GM21825 (cell line): ENCODE data around the gene CHP1.
"Not testable (repeated sequence)": the region's sequence is repeated elsewhere in the genome, so short reads cannot be mapped to it uniquely, and the experiment has no call there.

Source experiments
- ATAC-seq: cut with Tn5 transposase; IDR thresholded peaks from one replicate; pipeline ENCODE4 v1.9.1; 2021; ENCODE audit warnings: mild to moderate bottlenecking, moderate library complexity; ENCODE audit not compliant: unreplicated experiment

The CHP1 gene

DNA sequence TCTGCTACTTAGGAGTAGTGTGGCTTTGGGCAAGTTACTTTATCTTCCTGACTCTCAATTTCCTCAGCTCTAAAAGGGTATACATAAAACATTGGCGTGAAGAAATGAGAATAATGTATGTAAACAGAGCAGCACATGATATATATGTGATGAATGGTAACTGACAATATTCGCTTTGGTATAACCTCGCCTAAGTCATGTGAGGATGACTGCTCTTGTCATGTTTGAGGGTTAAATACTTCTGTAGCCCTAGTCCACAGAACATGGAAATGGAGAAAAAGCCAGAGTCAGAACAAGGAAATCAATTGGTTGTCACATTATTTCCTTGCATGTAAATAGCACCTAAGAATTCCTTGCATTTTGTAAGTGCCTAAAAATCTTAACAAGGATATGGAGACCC lies 25.0 kb downstream of the CHP1 start:
- no peak for ATAC-seq

DNA sequence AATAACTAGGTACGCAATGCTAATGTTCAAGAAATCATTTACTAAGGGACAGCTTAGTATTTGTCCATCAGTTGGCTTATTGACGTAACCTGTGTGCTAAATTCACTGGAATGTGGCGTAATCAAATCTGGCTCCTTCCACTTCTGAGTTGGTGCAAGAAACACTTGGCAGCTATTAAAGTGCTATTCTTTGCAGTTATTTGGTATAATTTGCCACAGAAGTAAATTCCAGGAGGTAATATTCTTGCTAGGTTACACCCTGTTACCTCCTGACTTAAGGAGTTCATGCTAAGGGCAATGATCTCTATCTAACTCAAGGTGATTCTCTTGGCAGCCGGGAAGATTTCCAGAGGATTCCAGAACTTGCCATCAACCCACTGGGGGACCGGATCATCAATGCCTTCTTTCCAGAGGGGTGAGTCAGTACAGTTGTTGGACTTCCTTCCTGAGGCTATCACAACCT lies 25.5 kb downstream of the CHP1 start:
- no peak for ATAC-seq

DNA sequence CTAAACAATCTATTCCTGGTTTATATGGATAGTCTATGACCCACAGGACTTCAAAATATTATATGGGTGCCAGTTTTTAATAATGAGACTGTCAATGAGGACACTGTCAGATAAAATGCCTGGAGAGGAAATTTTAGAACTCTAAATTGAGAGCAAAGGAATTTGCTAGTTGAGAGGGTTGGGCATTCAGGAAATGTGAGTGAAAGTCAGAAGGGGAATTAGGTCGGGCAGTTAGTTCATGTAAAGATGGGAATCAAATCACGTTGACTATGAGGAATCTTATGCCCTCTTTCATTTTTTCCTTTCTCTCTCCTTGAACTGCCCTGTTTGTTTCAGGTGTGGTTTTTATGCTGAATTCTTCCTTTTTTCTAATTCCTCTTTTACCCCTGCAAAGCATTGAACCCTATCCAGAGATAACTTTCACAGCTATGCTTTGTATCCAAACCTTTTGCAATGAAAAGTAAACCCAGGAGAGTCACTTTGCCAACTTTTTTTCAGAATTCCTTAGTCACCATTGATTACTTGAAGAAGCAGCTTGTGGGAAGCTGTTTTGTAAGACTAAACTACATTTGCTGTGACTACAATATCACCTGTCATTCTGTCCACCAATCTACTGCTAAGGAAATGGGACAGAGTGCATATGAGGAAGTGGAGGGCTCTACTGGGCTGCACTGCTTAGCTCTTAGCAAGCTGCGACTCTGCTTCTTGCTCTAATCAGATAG lies 27.8 kb downstream of the CHP1 start:
- ATAC-seq = no peak

DNA sequence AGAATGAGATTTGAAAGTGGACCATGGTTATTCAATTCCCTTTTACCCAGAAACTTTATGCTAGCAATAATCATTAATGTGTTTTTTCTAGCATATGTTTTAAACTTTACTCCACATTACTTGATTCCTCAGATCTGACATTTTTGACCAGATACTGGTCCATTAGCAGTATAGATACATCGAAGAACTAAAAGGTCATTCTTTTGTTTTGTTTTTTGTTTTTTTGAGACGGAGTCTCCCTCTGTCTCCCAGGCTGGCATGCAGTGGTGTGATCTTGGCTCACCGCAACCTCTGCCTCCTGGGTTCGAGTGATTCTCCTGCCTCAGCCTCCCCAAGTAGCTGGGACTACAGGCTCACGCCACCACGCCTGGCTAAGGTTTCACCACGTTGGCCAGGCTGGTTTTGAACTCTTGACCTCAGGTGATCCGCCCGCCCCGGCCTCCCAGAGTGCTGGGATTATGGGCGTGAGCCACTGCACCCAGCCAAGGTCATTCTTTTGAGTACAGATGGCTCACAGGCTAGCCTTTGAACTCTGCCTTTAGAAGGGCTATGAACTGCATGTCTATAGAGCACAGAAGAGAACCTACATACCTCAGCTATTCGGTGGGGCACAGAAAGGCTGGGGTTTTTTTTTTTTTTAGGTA lies 28.6 kb downstream of the CHP1 start:
- no peak for ATAC-seq

DNA sequence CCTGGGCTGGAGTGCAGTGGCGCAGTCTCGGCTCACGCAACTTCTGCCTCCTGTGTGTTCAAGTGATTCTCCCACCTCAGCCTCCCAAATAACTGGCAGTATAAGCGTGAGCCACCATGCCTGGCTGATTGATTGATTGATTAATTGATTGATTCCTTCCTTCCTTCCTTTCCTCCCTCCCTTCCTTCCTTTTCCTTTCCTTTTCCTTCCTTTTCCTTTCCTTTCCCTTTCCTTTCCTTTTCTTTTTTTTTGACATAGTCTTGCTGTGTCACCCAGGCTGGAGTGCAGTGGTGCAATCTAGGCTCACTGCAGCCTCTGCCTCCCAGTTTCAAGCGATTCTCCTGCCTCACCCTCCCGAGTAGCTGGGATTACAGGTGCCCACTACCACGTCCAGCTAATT lies 29.9 kb downstream of the CHP1 start:
- not testable (repeated sequence) for ATAC-seq

DNA sequence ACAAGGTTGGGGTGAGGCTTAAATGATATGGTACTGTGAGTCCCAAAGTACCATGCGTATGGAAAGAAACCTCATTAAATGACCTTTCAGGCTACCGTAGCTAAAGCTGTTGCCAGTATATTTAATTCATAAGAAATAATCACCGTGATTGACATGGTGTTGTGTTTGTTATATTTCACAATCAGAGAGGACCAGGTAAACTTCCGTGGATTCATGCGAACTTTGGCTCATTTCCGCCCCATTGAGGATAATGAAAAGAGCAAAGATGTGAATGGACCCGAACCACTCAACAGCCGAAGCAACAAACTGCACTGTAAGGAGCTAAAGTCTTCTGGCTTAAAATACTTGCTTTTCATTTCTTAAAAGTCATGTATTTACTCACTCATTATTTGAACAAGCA lies 31.5 kb downstream of the CHP1 start:
- no peak for ATAC-seq

DNA sequence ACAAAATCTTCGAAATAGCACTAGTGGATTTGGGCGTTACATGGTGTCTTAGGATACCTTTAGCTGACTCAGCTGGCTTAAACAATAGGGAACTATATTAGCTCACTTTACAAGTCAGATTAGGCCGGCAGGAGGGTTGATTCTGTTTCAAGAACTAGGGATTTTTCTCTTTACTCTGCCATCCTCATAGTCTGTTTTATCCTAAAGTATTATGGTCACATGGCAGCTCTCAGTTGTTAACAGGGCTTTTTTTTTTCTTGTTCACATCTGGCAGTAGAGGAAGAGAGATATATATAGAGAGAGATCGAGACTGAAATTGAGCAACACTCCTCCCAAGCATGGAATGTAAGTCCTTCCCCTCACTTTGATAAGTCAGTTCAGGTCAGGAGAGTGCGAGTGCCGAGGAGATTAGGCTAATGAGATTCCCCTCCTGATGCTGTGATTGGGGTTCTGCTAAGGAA lies 32.9 kb downstream of the CHP1 start:
- ATAC-seq = no peak

DNA sequence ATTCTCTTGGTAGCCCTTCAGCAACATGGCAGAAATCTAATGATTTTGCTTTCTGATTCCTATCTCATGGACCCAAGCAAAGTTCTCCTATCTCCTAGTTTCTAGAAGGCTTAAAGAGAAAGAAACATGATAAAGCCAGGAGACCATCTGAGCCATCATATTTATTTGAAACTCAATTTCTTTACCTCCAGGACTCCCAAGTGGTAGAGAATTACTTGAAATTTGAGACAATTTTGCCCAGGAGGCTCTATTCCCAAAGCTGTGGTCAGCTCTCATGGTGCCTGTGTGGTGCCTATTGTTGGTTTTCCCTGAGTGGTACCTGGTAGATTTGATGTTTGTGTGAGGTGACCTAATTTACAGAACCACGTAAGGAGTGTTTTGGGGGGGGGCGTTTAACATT lies 38.8 kb downstream of the CHP1 start:
- ATAC-seq = no peak

DNA sequence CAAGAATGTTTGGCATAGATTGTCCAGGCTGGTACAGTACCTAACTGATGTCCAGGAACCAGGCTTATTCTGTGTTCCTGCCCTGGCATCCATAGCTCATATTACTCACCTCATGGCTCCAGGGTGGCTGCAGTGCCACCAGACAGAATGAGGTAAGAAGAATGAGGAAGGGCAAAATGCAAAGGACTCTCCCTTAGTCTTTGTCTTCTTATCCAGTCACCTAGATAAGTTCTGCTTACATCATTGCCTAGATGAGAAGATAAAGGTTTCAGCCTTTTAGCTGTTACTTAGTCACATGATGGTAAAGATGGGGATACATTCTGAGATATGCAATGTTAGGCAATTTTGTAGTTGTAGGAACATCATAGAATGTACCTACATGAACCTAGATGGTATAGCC lies 45.8 kb downstream of the CHP1 start:
- ATAC-seq = no peak

DNA sequence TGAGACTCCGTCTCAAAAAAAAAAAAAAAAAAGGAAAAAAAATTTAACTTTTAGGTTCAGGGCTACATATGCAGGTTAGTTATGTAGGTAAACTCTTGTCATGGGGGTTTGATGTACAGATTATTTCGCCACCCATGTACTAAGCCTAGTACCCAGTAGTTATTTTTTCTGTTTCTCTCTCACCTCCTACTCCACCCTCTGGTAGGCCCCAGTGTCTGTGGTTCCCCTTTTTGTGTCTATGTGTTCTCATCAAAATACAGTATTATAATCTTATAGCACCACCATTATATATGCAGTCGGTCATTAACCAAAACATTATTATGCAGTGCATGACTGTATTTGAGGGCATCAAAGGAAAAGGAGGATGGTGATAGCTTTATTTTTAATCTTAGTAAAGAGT lies 47.3 kb downstream of the CHP1 start:
- ATAC-seq = no peak

DNA sequence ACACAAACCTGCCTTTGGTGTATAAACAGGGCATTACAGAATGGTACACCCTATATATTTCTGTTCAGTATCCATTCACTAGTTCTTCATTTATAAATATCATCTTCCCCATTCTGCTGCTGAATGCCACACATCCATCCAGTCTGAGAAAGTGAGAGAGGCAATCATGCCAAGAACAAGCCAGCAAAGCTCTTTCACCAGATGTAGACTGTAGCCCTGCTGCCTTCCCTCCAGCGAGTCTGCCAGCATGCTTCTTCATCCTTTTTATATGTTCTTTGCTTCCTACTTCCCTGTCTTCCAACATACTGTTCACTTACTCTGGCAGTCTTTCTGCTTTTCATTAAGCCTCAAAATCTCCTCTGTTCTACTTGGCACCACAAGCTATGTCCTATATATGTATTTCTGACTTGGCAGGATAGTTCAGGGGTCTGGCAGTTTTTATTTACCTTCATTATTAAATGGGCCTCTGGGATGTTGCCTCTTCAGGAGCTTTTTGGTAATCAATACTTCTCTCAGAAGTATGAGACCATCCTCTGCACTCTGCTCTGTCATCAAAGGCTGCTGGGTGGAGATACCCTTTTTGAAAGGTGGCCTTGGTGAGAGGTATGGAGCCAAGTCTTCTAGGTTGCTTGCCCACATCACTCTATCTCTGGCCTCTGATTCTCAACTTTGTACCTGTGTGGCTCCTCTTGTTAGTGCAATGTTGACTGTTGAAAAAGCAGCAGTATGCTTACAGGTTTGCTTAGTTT lies 48.6 kb downstream of the CHP1 start:
- ATAC-seq = no peak

DNA sequence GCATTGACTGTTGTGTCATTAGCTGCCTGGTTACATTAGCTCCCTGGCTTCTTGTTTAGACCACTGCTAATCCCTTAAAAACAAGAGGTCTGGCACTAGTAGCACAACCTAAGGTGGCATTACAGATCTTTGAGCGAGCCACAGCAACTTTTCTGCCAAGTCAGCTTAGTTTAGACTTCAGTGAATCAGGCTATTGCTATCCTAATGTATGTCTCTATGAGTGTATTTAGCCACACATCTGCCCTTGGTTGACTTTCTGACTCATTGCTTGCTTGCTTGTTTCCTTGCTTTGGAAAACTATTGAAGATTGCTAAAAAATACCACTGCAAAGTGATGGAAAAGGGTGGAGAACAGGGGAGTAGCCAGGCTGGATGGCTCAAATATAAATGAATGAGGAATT lies 50.2 kb downstream of the CHP1 start:
- ATAC-seq = no peak

DNA sequence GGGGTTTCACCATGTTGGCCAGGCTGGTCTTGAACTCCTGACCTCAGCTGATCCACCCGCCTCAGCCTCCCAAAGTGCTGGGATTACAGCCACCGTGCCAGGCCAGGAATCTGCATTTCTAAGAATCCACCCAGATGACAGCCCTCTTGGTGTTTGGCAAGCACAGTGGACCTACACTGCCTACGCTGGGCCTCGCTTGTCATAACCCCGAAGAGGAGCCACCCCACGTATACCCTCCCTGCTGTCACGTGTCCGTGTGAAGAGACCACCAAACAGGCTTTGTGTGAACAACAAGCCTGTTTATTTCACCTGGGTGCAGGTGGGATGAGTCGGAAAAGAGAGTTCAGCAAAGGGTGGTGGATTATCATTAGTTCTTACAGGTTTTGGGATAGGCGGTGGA lies 51.4 kb downstream of the CHP1 start:
- ATAC-seq = not testable (repeated sequence)

DNA sequence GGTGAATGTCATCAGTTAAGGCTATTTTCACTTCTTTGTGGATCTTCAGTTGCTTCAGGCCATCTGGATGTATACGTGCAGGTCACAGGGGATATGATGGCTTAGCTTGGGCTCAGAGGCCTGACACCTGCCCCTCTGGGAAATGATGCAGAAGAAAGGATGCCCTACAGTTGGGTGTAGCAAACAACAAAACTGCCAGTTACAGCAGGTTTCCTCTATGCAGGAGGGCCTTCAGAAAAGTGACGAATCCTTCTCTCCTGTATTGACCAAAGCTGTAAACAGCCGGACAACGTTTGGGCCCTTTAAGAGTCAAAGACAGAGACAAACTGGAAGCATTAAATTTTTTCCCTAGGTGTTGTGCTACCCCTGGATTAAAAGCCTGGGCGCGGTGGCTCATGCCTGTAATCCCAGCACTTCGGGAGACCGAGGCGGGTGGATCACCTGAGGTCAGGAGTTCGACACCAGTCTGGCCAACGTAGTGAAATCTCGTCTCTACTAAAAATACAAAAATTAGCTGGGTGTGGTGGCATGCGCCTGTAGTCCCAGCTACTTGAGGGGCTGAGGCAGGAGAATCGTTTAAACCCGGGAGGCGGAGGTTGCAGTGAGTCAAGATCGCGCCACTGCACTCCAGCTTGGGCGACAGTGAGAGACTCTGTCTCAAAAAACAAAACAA lies 52.0 kb downstream of the CHP1 start:
- ATAC-seq = not testable (repeated sequence)

DNA sequence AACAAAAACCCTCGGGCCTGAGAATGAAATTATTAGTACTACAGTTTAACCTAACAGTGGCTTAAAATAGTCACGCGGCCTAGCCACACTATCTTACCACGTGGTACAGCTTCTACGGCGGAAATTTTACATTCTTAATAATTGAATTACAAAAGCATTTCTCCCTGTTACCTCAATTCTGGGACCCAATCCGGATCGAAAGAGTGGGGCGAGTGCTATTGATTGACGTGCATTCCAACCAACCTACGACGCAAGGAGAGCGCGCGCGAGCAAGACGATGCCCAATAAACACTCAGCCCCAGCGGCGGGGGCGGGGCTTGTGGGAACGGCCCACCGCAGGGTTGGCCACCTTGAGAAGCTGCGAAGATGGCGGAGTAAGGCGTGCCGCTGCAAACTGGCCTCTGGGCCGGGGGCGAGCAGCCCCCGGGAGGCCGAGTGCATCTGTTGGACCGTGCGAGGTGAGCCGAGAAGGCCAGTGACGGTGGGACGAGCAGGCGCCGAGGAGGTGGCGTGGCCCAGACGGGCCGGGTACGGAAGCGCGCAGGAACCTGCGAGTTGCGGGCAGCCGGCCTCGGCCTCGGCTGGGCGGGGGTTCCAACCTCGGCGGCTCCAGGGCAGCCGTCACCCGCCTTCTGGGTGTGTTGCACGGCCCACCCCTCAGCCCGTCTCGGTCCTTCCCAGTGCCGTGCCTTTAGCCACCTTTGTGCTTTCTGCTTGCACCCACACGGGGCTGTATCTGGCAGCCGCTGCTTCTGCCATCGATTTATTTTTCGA lies 52.8 kb downstream of the CHP1 start:
- peak; percentile 90 for ATAC-seq

DNA sequence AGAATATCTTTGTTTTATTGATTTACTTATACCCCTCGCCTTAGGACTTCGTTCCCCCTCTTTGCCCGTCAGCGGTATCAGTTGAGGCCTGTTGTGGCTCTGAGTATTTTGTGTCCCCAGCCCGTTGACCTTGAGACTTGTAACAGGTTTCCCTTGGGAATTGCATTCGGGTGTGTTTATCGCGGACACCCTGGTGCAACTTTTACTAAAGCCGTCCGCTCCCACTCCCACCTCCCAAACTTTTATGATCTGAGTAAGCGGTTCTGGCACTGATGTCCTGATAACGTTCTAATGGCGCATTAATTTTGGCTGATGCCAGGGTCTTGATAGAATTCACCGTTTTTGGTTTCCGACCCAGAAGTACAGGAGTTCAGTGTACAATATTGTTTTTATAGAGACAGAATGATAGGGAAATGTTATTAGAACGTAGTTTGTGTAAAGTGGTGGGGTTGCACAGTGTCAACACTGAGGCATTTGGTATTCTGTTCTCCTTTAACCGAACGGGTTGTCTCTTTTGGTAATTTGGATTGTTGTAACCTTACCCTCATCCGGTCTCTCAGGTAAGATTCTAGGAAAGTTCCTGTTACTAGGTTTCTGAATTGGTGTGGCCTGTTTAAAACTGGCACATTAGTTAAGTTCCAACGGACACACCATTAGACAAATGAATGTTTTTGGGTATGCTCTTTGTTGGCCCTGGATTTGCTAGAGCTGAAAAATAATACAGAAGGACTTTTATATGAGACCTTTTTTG lies 53.5 kb downstream of the CHP1 start:
- peak; percentile 1 for ATAC-seq

DNA sequence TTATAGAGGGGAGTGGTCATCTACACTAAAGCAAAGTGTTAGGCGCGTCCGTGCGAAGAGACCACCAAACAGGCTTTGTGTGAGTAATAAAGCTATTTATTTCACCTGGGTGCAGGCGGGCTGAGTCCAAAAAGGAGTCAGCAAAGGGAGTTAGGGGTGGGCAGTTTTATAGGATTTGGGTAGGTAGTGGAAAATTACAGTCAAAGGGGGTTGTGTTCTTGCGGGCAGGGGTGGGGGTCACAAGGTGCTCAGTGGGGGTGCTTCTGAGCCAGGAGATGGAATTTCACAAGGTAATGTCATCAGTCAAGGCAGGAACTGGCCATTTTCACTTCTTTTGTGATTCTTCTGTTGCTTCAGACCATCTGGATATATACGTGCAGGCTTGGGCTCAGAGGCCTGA lies 54.2 kb downstream of the CHP1 start:
- ATAC-seq = no peak

DNA sequence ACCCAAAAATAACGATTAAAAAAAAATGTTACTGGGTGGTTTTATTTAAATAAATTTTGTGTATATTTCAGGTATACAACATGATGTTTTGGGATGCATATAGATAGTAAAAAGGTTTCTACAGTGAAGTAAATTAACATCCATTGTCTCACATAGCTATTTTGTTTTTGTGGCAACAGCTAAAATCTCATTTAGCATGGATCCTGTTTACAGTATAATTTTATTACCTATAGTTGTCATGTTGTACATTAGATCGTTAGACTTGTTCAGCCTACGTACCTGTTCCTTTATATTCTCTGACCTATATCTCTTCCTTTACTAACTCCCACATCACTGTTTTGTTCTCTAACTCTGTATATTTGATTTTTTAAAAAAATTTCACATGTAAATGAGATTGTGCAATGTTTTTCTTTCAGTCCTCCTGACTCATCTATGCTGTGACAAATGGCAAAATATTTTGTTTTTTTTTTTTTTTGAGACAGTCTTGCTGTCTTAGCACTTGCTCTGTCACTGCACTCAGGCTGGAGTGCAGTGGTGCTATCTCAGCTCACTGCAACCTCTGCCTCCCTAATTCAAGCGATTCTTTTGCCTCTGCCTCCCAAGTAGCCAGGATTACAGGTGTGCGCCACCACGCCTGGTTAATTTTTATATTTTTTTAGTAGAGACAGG lies 55.7 kb downstream of the CHP1 start:
- no peak for ATAC-seq

DNA sequence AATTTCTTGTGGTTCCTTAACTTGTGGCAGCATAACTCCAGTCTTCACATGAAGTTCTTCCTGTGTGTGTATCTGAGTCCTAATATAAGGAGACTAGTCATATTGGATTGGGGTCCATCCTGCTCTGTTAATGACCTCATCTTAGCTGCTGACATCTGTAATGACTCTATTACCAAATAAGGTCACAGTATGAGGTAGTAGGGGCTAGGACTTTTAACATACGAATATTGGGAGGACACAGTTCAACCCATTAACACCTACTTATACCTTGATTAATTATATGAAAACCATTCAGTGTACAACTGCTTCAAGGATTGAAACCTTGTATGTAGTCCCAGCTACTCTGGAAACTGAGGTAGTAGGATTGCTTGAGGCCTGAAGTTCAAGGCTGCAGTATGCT lies 57.4 kb downstream of the CHP1 start:
- ATAC-seq = no peak
